Suprapubic skin (tissue), 4 donors: ENCODE measurements around the gene FEN1.

ENCODE experiments used
- CTCF ChIP-seq, 2 donors: fragments of 200-600 bp in 1 of 2; fragments of 450-650 bp in 1 of 2; sonication (generic) in 1 of 2; IDR thresholded peaks; one replicate each; pipeline ENCODE4 v1.5.1; 2016 to 2019; ENCODE audit warnings: antibody characterized with exemption in 2 of 2, mild to moderate bottlenecking in 1 of 2, moderate library complexity in 1 of 2
- EP300 ChIP-seq: sonication (generic); formaldehyde crosslinking; IDR thresholded peaks from one replicate; pipeline ENCODE4 v1.6.1; 2017; ENCODE audit warnings: antibody characterized with exemption
- POLR2A ChIP-seq, 2 donors: fragments of 450-650 bp; IDR thresholded peaks; one replicate each; pipeline ENCODE4 v1.6.1; 2017; ENCODE audit warnings: antibody characterized with exemption in 2 of 2, mild to moderate bottlenecking in 2 of 2, moderate library complexity in 2 of 2
- POLR2AphosphoS5 ChIP-seq, 3 donors: sonication (generic); formaldehyde crosslinking; IDR thresholded peaks; one replicate each; pipeline ENCODE4 v1.6.1; 2017; ENCODE audit warnings: antibody characterized with exemption in 3 of 3

- TF ChIP-seq EP300, result no peak
- TF ChIP-seq POLR2AphosphoS5 (IDR thresholded peaks at IDR 0.05), result no peak
- no peak for TF ChIP-seq CTCF (IDR thresholded peaks at IDR 0.05)
- no peak for TF ChIP-seq POLR2A (IDR thresholded peaks at IDR 0.05)
These were observed 21.4 kb upstream of the FEN1 start for GRCh38 chr11:61771195-61771894.
